IMR-90 (cell line): Measurements from ENCODE around the gene RXFP3. TPM values are rescaled to one million over a fixed set of nuclear protein-coding genes. Genes with fewer than 3 reads are reported as not detected.

Experiments
- ATAC-seq: fragments of 200-7000 bp; cut with Tn5 transposase; 2 replicates; pipeline ENCODE4 v1.9.1; 2020; ENCODE audit warnings: low read depth, mild to moderate bottlenecking, moderate library complexity
- BruUV-seq: library from RNA; stranded (reverse); fragments of 400-500 nt; replicated peaks from 2 replicates; lab custom pipeline; 2021; lab: Mats Ljungman, UMichigan
- CTCF ChIA-PET: fragments of 300-600 bp; formaldehyde crosslinking; extraction: SDS; loops from one replicate; lab custom pipeline; 2021; ENCODE audit warnings: antibody characterized with exemption; lab: Yijun Ruan, JAX
- POLR2A ChIA-PET: fragments of 300-600 bp; sonication (Branson Sonifier 250); formaldehyde crosslinking; loops from one replicate; lab custom pipeline; 2022; ENCODE audit warnings: antibody characterized with exemption; ENCODE audit not compliant: unreplicated experiment; lab: Charles Lee
- DNase-seq: peaks from one replicate; pipeline ENCODE4 v3.0.0; 2013
- H2AFZ ChIP-seq: replicated peaks from 2 replicates; pipeline ENCODE3; 2013; ENCODE audit warnings: low read length, mild to moderate bottlenecking; ENCODE audit not compliant: poor library complexity
- H2AK5ac ChIP-seq: 2 replicates; pipeline ENCODE4 v1.6.1; 2013; ENCODE audit warnings: low read depth, low read length, inconsistent platforms
- H2AK9ac ChIP-seq: replicated peaks from 2 replicates; pipeline ENCODE3; 2013; ENCODE audit warnings: mild to moderate bottlenecking, low read depth, low read length, moderate library complexity; ENCODE audit not compliant: poor library complexity
- H2BK120ac ChIP-seq: 2 replicates; pipeline ENCODE4 v1.6.1; 2013; ENCODE audit warnings: low read depth, low read length, inconsistent platforms
- H2BK15ac ChIP-seq: 3 replicates; pipeline ENCODE4 v1.6.1; 2013; ENCODE audit warnings: low read depth, low read length, inconsistent platforms
- H2BK20ac ChIP-seq: 2 replicates; pipeline ENCODE4 v1.6.1; 2013; ENCODE audit warnings: low read depth, mild to moderate bottlenecking, inconsistent platforms, low read length, moderate library complexity
- H2BK5ac ChIP-seq: 2 replicates; pipeline ENCODE4 v1.6.1; 2013; ENCODE audit warnings: mild to moderate bottlenecking, low read depth, low read length, inconsistent platforms; ENCODE audit not compliant: poor library complexity, severe bottlenecking
- H3K14ac ChIP-seq: replicated peaks from 2 replicates; pipeline ENCODE4 v1.6.1; 2013; ENCODE audit warnings: low read depth, low read length, inconsistent platforms
- H3K18ac ChIP-seq: 2 replicates; pipeline ENCODE4 v1.6.1; 2013; ENCODE audit warnings: low read depth, low read length, control low read depth
- H3K23ac ChIP-seq: 2 replicates; pipeline ENCODE4 v1.6.1; 2013; ENCODE audit warnings: low read depth, low read length, inconsistent platforms
- H3K27ac ChIP-seq: 2 replicates; pipeline ENCODE4 v1.5.1; 2013; ENCODE audit warnings: mild to moderate bottlenecking, control low read depth, low read length; ENCODE audit not compliant: insufficient read depth
- H3K27me3 ChIP-seq: 2 replicates; pipeline ENCODE4 v1.6.1; 2013; ENCODE audit warnings: low read length; ENCODE audit not compliant: control insufficient read depth, insufficient read depth
- H3K36me3 ChIP-seq: 2 replicates; pipeline ENCODE4 v1.6.1; 2013; ENCODE audit warnings: low read length, mixed read lengths; ENCODE audit not compliant: control insufficient read depth, insufficient read depth
- H3K4ac ChIP-seq: 2 replicates; pipeline ENCODE4 v1.6.1; 2013; ENCODE audit warnings: low read depth, low read length, inconsistent platforms
- H3K4me1 ChIP-seq: 2 replicates; pipeline ENCODE4 v1.6.1; 2013; ENCODE audit warnings: low read length, mixed read lengths; ENCODE audit not compliant: control insufficient read depth, insufficient read depth
- H3K4me2 ChIP-seq: 2 replicates; pipeline ENCODE4 v1.6.1; 2013; ENCODE audit warnings: low read depth, mild to moderate bottlenecking, control low read depth, low read length, moderate library complexity
- H3K4me3 ChIP-seq: 2 replicates; pipeline ENCODE4 v1.5.1; 2013; ENCODE audit warnings: low read depth, mild to moderate bottlenecking, control low read depth, low read length, moderate library complexity; ENCODE audit not compliant: insufficient read depth
- H3K56ac ChIP-seq: 2 replicates; pipeline ENCODE4 v1.6.1; 2013; ENCODE audit warnings: low read length, inconsistent platforms; ENCODE audit not compliant: insufficient read depth; ENCODE audit errors: extremely low read depth
- H3K79me1 ChIP-seq, 2 experiments: 2 replicates each; pipeline ENCODE4 v1.6.1; 2013; ENCODE audit warnings: low read length in 2 of 2, inconsistent platforms in 1 of 2, low read depth in 1 of 2
- H3K9ac ChIP-seq: 2 replicates; pipeline ENCODE4 v1.6.1; 2013; ENCODE audit warnings: low read depth, low read length, control low read depth
- H3K9me1 ChIP-seq: 2 replicates; pipeline ENCODE4 v1.6.1; 2013; ENCODE audit warnings: low read length, inconsistent platforms; ENCODE audit not compliant: insufficient read depth
- H3K9me3 ChIP-seq: 2 replicates; pipeline ENCODE4 v1.6.1; 2013; ENCODE audit warnings: low read length; ENCODE audit not compliant: control insufficient read depth, insufficient read depth
- H4K20me1 ChIP-seq: 2 replicates; pipeline ENCODE4 v1.6.1; 2013; ENCODE audit warnings: low read length, inconsistent platforms; ENCODE audit not compliant: insufficient read depth
- H4K5ac ChIP-seq: 2 replicates; pipeline ENCODE4 v1.6.1; 2013; ENCODE audit warnings: mild to moderate bottlenecking, low read depth, low read length, control low read depth
- H4K8ac ChIP-seq, 2 experiments: 2 replicates each; pipeline ENCODE4 v1.6.1; 2013; ENCODE audit warnings: low read depth in 2 of 2, low read length in 2 of 2, control low read depth in 1 of 2, inconsistent platforms in 1 of 2
- H4K91ac ChIP-seq: 2 replicates; pipeline ENCODE4 v1.6.1; 2013; ENCODE audit warnings: low read depth, low read length, inconsistent platforms; ENCODE audit not compliant: insufficient read depth
- BHLHE40 ChIP-seq: fragments of 150-350 bp; IDR thresholded peaks from 2 replicates; pipeline ENCODE4 v1.6.1; 2016; ENCODE audit warnings: mild to moderate bottlenecking, low read depth, low read length
- CEBPB ChIP-seq: IDR thresholded peaks from 2 replicates; pipeline ENCODE4 v1.6.1; 2012; ENCODE audit warnings: low read depth, low read length, improper control_type of control experiment
- CHD1 ChIP-seq: IDR thresholded peaks from 2 replicates; pipeline ENCODE4 v1.6.1; 2012; ENCODE audit warnings: low read depth, low read length, improper control_type of control experiment
- CTCF ChIP-seq: conservative IDR thresholded peaks from 2 replicates; pipeline ENCODE4 v1.5.1; 2012; ENCODE audit warnings: mild to moderate bottlenecking, low read depth, low read length, improper control_type of control experiment
- ELK1 ChIP-seq: fragments of 150-350 bp; IDR thresholded peaks from 2 replicates; pipeline ENCODE4 v1.6.1; 2016; ENCODE audit warnings: low read depth, mild to moderate bottlenecking, low read length, moderate library complexity, borderline replicate concordance
- FOS ChIP-seq: fragments of 150-350 bp; IDR thresholded peaks from 2 replicates; pipeline ENCODE4 v1.6.1; 2016; ENCODE audit warnings: low read depth, low read length
- MAFK ChIP-seq: IDR thresholded peaks from 2 replicates; pipeline ENCODE4 v1.6.1; 2012; ENCODE audit warnings: low read depth, low read length, improper control_type of control experiment
- MAZ ChIP-seq: IDR thresholded peaks from 2 replicates; pipeline ENCODE4 v1.6.1; 2012; ENCODE audit warnings: low read depth, mild to moderate bottlenecking, low read length, improper control_type of control experiment, moderate library complexity, borderline replicate concordance
- MXI1 ChIP-seq: IDR thresholded peaks from 2 replicates; pipeline ENCODE4 v1.6.1; 2012; ENCODE audit warnings: low read depth, mild to moderate bottlenecking, low read length, moderate library complexity, borderline replicate concordance
- NFE2L2 ChIP-seq: fragments of 150-350 bp; IDR thresholded peaks from 2 replicates; pipeline ENCODE4 v1.6.1; 2016; ENCODE audit warnings: low read depth, mild to moderate bottlenecking, low read length
- POLR2A ChIP-seq: IDR thresholded peaks from 2 replicates; pipeline ENCODE4 v1.6.1; 2012; ENCODE audit warnings: mild to moderate bottlenecking, low read depth, low read length
- RAD21 ChIP-seq: IDR thresholded peaks from 2 replicates; pipeline ENCODE4 v1.6.1; 2012; ENCODE audit warnings: low read length, improper control_type of control experiment
- RCOR1 ChIP-seq: IDR thresholded peaks from 2 replicates; pipeline ENCODE4 v1.6.1; 2012; ENCODE audit warnings: mild to moderate bottlenecking, low read length, improper control_type of control experiment; ENCODE audit not compliant: insufficient replicate concordance
- RFX5 ChIP-seq: IDR thresholded peaks from 2 replicates; pipeline ENCODE4 v1.8.0; 2012; ENCODE audit warnings: low read depth, mild to moderate bottlenecking, low read length, moderate library complexity
- SMC3 ChIP-seq: fragments of 150-350 bp; IDR thresholded peaks from 2 replicates; pipeline ENCODE4 v1.6.1; 2016; ENCODE audit warnings: low read depth, mild to moderate bottlenecking, antibody characterized with exemption, low read length, moderate library complexity
- USF2 ChIP-seq: fragments of 150-350 bp; IDR thresholded peaks from 2 replicates; pipeline ENCODE4 v1.6.1; 2017; ENCODE audit warnings: mild to moderate bottlenecking, antibody characterized with exemption, low read length, low read depth
- WGBS, 2 experiments: methylation state at CpG; one replicate each; pipeline versions ENCODE4 v1.1.5 to v1.1.7; 2013; ENCODE audit warnings: missing lambda C conversion rate in 2 of 2; ENCODE audit not compliant: insufficient read length in 1 of 2; ENCODE audit errors: extremely low coverage in 2 of 2; 5-methylcytosine and 5-hydroxymethylcytosine counted together
- dilution Hi-C: fragments of 300-500 bp; cut with HindIII; formaldehyde crosslinking; loops from one replicate; pipeline ENCODE4 v1.14.3; 2018; ENCODE audit warnings: low sequenced_read_pairs; ENCODE audit not compliant: unreplicated experiment
- in situ Hi-C: fragments of 300-500 bp; cut with MboI; formaldehyde crosslinking; loops from 3 replicates; pipeline ENCODE4 v1.14.3; 2019; ENCODE audit warnings: low sequenced_read_pairs, inconsistent platforms, mixed read lengths
- intact Hi-C: fragments of 100-400 bp; cut with micrococcal nuclease; formaldehyde crosslinking; loops from 2 replicates; pipeline ENCODE4 v1.10.0; 2022
- polyA plus RNA-seq, 3 experiments: library from polyadenylated mRNA; depleted of rRNA; stranded (reverse); fragments of >200 nt; gene quantifications; 2 replicates each; pipeline ENCODE4 v1.2.3, GENCODE V29; 2012; ENCODE audit warnings: low replicate concordance in 1 of 3
- total RNA-seq: library from RNA; depleted of rRNA; stranded (reverse); fragments of >200 nt; gene quantifications from 2 replicates; pipeline ENCODE4 v1.2.3, GENCODE V29; 2012

RXFP3 gene
- total and polyA plus RNA-seq, 2 of the 4 experiments (the other 2 are of a cell fraction) = not detected

- Histone ChIP-seq H3K18ac (no peak overlapping the region), H2BK5ac (no peak overlapping the region), H2BK120ac (no peak overlapping the region), H3K79me1 (no peaks in the 10 kb centered on the region), H3K4me2 (no peak overlapping the region), H3K4me3 (no peak overlapping the region), H2BK15ac (no peak overlapping the region), H3K4ac (no peak overlapping the region), H3K27me3 (no peaks in the 10 kb centered on the region), H2AK9ac (no peak overlapping the region), H4K5ac (no peak overlapping the region), H3K23ac (no peak overlapping the region), H2BK20ac (no peak overlapping the region), H3K9me1 (peaks cover 4% of the 10 kb centered on the region; the same call in 1 of the 2 replicates), H3K56ac (no peak overlapping the region), H4K8ac (no peak overlapping the region), H2AFZ (no peak overlapping the region), H4K91ac (no peak overlapping the region), H2AK5ac (no peak overlapping the region), H4K20me1 (no peaks in the 10 kb centered on the region), H3K36me3 (peaks cover 6% of the 10 kb centered on the region), H3K27ac (no peak overlapping the region), H3K9ac (no peak overlapping the region), H3K9me3 (peaks cover 2% of the 10 kb centered on the region; the same call in 1 of the 2 replicates), H3K14ac (no peak overlapping the region), H3K4me1 (peaks cover 4% of the 10 kb centered on the region; the same call in 1 of the 2 replicates)
- POLR2A ChIA-PET = no interaction called here
- dilution Hi-C loops (no loop called here), intact Hi-C loops (no loop called here), in situ Hi-C loops (loop anchor here (25.0 kb wide), 1 partner anchor 902 kb away; no protein-coding TSS in a partner anchor)
- ATAC-seq (no peak), DNase-seq (no peak)
- TF ChIP-seq POLR2A = no peak
- TF ChIP-seq NFE2L2 = no peak
- TF ChIP-seq ELK1 = no peak
- TF ChIP-seq RFX5 = no peak
- TF ChIP-seq USF2 = no peak
- no peak for TF ChIP-seq MAFK
- TF ChIP-seq BHLHE40 = no peak
- TF ChIP-seq RCOR1 = no peak
- TF ChIP-seq FOS = no peak
- no peak for TF ChIP-seq RAD21
- no peak for TF ChIP-seq CTCF
- no peak for TF ChIP-seq MAZ
- TF ChIP-seq SMC3 = no peak
- TF ChIP-seq CEBPB = no peak
- no peak for TF ChIP-seq MXI1
- TF ChIP-seq CHD1 = no peak
- CTCF ChIA-PET = no interaction called here
- 98% methylated on average over 6 of the region's 6 CpGs; no CpG with 5 or more reads in 1 of the 2 experiments for WGBS, 2 experiments
- no TSS peak for BruUV-seq
Observed at GRCh38 chr5:33985447-33985846, 49.3 kb downstream of the RXFP3 start.
